ENCODE measurements around the gene CHP2.
A peak's percentile ranks its signal among the peaks of the same experiment; 100 is the strongest.
"Not testable (repeated sequence)": the region's sequence is repeated elsewhere in the genome, so short reads cannot be mapped to it uniquely, and the experiment has no call there.

CHP2 gene

GRCh38 chr16:23748630-23749029 lies 6.2 kb upstream of the CHP2 start:
- no peak for DNase-seq

GRCh38 chr16:23751053-23751452 lies 3.8 kb upstream of the CHP2 start:
- not testable (repeated sequence) for DNase-seq

- DNase-seq, result no peak
Measured at GRCh38 chr16:23753908-23754593, 775 bp upstream of the CHP2 start.

DNA sequence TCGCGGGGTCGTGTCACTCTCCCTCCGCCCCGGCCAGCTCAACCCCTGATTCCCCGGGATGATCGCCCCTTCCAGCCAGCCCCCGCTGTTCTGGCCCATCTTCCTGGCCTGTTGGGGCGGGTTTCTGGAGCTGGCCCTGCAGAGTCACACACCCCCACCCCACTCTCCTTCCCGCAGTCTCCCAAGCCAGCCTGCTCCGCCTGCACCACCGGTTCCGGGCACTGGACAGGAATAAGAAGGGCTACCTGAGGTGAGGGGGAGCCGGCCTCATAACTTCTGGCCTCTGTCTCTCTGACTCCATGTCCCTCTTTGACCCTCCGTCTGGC lies 621 bp downstream of the CHP2 start:
- DNase-seq, result no peak

- no peak for DNase-seq
Measured at GRCh38 chr16:23757116-23757515, 2.3 kb downstream of the CHP2 start.

- DNase-seq, result no peak
Measured at GRCh38 chr16:23757937-23758619, 3.3 kb downstream of the CHP2 start.

GRCh38 chr16:23765933-23766332 lies 11.1 kb downstream of the CHP2 start:
- DNase-seq, result no peak

- no peak for DNase-seq
Measured at GRCh38 chr16:23768581-23768980, 13.8 kb downstream of the CHP2 start.

DNA sequence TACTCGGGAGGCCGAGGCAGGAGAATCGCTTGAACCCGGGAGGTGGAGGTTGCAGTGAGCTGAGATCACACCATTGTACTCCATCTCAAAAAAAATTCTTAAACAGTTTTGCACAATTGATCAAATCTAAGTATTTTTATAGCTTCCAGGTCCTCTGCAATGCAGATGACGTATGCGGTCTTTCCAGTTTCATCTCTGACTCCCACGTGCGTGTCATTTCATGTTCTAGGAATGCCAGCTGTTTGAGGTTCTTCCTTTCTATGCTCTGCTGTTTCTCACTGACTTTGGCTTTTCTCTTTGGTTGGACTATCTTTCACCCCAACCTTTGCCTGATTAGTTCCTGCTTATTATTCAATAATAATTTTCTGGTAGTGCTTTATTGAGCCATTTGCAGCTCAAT lies 16.2 kb downstream of the CHP2 start:
- DNase-seq, result no peak

DNA sequence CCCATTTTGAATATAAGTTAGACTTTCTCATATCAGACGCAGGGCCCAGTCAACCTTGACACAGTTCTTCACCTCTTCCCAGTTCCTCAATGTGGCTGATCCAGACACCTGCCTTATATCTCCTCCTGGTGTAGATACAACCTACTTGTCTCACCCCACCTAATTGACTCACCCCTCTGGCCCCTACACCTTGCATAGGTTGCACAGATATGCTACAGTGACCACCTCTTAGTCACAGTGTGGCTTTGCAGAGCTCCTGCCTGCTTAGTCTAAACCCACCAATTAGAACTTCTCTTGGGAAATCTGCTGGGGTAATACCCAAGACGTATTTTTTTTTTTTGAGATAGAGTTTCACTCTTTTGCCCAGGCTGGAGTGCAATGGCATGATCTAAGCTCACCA lies 16.8 kb downstream of the CHP2 start:
- DNase-seq, result no peak

GRCh38 chr16:23773339-23773738 lies 18.5 kb downstream of the CHP2 start:
- DNase-seq, result no peak

DNA sequence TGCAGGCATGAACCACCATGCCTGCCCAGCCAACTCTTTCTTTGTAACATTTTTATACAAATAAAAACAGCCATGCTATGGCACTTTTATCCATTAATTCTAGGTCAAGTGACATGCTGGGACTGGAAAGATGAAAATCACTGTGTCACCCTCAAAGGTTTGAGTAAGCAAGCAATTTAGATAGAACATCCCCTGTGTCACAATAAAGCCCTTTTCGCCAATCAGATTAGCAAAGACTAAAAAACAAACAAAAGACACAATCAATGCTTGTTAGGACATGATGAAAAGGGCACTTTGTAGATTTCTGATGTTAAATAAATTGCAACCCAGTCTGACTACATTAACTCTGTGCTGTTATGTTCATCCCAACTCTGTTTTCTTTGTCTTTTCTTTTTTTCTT lies 26.4 kb downstream of the CHP2 start:
- DNase-seq, result no peak

DNA sequence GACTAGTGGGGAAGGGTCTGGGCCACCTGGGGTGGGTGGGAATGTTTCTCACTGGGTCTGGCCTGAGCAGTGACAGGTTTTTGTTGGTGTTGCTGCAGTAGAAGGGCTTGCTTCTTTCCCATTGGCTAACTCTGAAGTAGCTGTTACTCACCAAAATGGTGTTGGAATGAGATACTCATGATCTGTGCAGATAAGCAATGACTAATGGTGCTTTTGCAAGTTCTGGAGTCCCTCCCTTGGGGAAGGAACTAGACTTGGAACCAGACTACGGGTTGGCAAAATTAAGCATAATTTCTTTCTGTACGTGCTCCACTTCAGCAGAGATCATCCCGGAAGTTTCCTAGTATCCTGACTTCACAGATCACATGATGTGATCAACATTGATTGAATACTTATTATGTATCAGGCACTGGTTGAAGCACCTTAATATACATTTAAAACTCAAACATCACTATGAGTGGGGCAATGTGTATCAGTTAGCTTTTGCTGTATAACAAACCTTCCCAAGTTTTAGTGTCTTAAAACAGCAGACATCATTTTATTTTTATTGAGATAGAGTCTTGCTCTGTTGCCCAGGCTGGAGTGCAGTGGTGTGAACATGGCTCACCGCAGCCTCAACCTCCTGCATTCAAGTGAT lies 30.1 kb downstream of the CHP2 start:
- no peak for DNase-seq

DNA sequence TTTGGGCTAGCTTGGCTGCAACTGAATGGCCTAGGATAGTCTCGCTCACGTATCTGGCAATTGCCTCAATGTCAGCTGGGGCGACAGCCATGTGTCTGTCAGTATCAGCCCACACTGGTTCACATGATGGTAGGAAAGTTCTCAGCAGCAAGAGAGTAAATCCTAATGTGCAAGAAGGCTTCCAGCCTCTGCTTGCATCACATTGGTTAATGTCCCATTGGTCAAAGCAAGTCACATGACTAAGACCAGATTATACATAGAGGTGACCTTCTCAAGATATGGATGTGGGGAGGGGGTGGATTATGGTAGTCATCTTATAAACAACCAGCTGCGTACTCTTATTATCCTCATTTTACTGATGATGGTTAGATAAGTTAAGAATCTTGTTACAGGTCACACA lies 31.0 kb downstream of the CHP2 start:
- no peak for DNase-seq

DNA sequence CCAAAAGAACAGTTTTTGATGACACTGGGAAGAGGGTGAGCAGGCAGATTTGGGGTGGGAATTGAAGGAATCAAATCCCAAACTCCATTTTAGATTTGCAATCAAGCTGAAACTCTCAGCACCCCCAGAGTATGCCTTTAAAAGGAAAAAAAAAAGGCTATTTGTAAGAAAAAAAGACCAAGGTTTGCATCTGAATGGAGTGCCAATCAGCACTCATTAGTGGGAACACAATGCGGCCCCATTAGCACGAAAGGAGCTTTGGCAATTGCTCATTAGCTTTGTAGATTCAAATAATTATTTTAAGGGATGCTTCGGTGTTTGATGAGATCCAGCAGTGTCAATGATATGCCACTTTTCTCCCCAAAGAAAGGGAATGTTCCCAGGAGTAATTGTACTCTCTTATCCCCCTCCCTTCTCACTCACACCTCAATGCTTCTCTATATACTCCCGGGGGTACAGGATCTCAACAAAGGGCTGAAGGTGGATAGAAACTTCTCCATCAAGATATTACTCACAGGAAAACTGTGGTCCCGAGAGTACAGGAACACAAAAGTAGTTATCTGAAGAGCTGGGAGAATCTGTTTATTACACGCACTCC lies 32.2 kb downstream of the CHP2 start:
- DNase-seq, result no peak

GRCh38 chr16:23788685-23789084 lies 33.9 kb downstream of the CHP2 start:
- DNase-seq, result no peak

DNA sequence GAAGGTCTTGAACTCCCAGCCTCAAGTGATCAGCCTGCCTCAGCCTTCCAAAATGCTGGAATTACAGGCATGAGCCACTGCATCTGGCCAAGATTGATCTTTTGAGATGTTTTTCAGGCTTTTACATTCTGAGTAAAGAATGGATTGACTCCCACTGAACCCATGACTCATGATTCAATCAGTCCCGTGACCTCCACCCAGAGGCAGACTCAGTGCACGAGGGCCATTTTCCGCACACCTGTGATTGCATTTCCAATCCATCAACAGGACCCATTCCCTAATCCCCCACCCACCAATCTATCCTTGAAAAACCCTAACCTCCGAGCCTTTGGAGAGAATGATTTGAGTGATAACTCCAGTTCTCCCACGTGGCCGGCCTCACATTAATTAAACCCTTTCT lies 40.6 kb downstream of the CHP2 start:
- DNase-seq, result no peak

DNA sequence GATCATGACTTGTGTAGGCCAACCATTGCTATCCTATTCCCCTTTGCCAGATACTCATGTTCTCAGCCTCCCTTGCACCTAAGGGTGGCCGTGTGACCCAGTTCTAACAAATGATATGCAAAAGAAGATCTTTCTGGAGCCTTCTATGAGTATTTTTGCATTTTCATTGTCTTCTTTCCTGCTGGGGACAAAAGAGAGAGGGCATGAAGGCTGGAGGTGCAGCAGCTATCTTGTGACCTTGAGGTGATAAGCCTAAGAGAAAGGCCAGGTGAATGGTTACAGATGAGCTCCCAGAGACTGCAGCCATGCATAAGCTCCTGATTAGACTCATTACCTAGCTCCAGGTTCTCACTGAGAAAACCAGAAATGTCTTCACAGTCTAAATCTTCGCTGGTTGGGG lies 42.1 kb downstream of the CHP2 start:
- DNase-seq, result no peak

GRCh38 chr16:23801378-23801777 lies 46.6 kb downstream of the CHP2 start:
- peak; percentile 74 for DNase-seq

DNA sequence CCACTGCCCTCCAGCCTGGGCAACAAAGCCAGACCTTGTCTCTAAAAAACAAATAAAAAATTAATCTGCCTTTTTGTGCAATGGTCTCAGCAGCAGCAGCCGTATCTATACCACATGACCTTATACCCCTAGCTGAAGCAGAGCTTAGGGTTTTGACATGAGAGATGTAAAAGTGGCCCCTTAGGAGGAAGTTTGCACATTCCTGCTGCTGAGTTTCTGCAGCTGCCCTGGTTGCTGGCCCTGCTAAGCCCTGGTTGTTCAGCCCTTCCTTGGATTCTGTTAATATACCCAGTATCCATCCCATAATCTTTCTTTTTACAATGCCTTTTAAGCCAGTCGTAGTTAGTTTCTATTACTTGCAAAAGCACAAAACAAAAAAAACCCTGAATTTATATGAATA lies 48.0 kb downstream of the CHP2 start:
- no peak for DNase-seq

- peak; percentile 78 for DNase-seq
Measured at GRCh38 chr16:23803591-23804123, 48.8 kb downstream of the CHP2 start.

GRCh38 chr16:23807028-23807427 lies 52.2 kb downstream of the CHP2 start:
- DNase-seq, result no peak

All from activated CD4-positive, alpha-beta T cell treated with anti-CD3 and anti-CD28 coated beads, Interleukin-2, amount 50 U/mL, for 16 hours (primary cell).